HCT116 (cell line): ENCODE data around the gene EXOSC9. TPM values are rescaled to one million over a fixed set of nuclear protein-coding genes. Genes with fewer than 3 reads are reported as not detected.

Source experiments
- ATAC-seq: fragments of 200-7000 bp; cut with Tn5 transposase; 2 replicates; pipeline ENCODE4 v1.9.1; 2020; ENCODE audit warnings: mild to moderate bottlenecking, moderate library complexity
- BruUV-seq: library from RNA; stranded (reverse); fragments of 400-500 nt; replicated peaks from 2 replicates; lab custom pipeline; 2021; lab: Mats Ljungman, UMichigan
- CTCF ChIA-PET: fragments of 300-600 bp; sonication (Branson Sonifier 250); formaldehyde crosslinking; loops from one replicate; lab custom pipeline; 2021; ENCODE audit warnings: antibody characterized with exemption; lab: Charles Lee
- POLR2A ChIA-PET: fragments of 300-600, 350-600 bp; sonication (Branson Sonifier 250); formaldehyde crosslinking; loops from one replicate; lab custom pipeline; 2021; ENCODE audit warnings: antibody characterized with exemption; lab: Charles Lee
- RAD21 ChIA-PET, 2 experiments: fragments of 300-600 bp; sonication (Branson Sonifier 250); formaldehyde crosslinking; loops; one replicate each; lab custom pipeline; 2023; ENCODE audit warnings: low total read pairs in 2 of 2; ENCODE audit not compliant: uncharacterized antibody in 2 of 2, unreplicated experiment in 2 of 2, low non-redundant PET in 1 of 2; lab: Charles Lee
- DNase-seq: peaks from one replicate; pipeline ENCODE4 v3.0.0-alpha.2; 2010; ENCODE audit warnings: low read depth, low spot score
- H2AFZ ChIP-seq: fragments of 200-600 bp; shearing (Covaris generic), sonication (generic); 2 replicates; pipeline ENCODE4 v1.6.1; 2017; ENCODE audit warnings: low read depth, mixed run types, mixed read lengths, antibody characterized with exemption, low read length; ENCODE audit not compliant: poor library complexity, severe bottlenecking
- H3K27ac ChIP-seq: 2 replicates; pipeline ENCODE4 v1.5.1; 2012; ENCODE audit warnings: low read depth, low read length
- H3K27me3 ChIP-seq: fragments of 200-600 bp; sonication (generic); 2 replicates; pipeline ENCODE4 v1.6.1; 2016; ENCODE audit warnings: mixed run types, low read length, mixed read lengths; ENCODE audit not compliant: insufficient read depth
- H3K36me3 ChIP-seq, 2 experiments: fragments of 200-500 bp in 1 of 2; fragments of 200-600 bp in 1 of 2; sonication (Bioruptor generic) in 1 of 2; sonication (generic) in 1 of 2; 2 replicates each; pipeline versions ENCODE4 v1.5.1 to v1.6.1; 2014 to 2016; ENCODE audit warnings: low read length in 2 of 2, inconsistent platforms in 1 of 2, mixed read lengths in 1 of 2, mixed run types in 1 of 2; ENCODE audit not compliant: insufficient read depth in 2 of 2, control insufficient read depth in 1 of 2
- H3K4me1 ChIP-seq, 2 experiments: fragments of 200-600 bp in 1 of 2; sonication (generic) in 1 of 2; 2 replicates each; pipeline versions ENCODE4 v1.5.1 to v1.6.1; 2012 to 2017; ENCODE audit warnings: low read length in 2 of 2, inconsistent platforms in 1 of 2, mild to moderate bottlenecking in 1 of 2, mixed read lengths in 1 of 2, mixed run types in 1 of 2, moderate library complexity in 1 of 2; ENCODE audit not compliant: insufficient read depth in 2 of 2, control insufficient read depth in 1 of 2
- H3K4me2 ChIP-seq: fragments of 200-600 bp; sonication (generic); 2 replicates; pipeline ENCODE4 v1.6.1; 2017; ENCODE audit warnings: mixed run types, low read length, mixed read lengths
- H3K4me3 ChIP-seq, 2 experiments: fragments of 200-600 bp in 1 of 2; sonication (generic) in 1 of 2; replicated peaks in 1 of 2; 2 replicates each; pipeline ENCODE4 v1.5.1; 2011 to 2016; ENCODE audit warnings: low read length in 2 of 2, control low read depth in 1 of 2, low read depth in 1 of 2, mild to moderate bottlenecking in 1 of 2, mixed read lengths in 1 of 2, mixed run types in 1 of 2
- H3K79me2 ChIP-seq: fragments of 200-600 bp; sonication (generic); 2 replicates; pipeline ENCODE4 v1.6.1; 2017; ENCODE audit warnings: mild to moderate bottlenecking, mixed run types, low read length, moderate library complexity, mixed read lengths; ENCODE audit not compliant: insufficient read depth
- H3K9ac ChIP-seq: fragments of 200-600 bp; sonication (generic); 2 replicates; pipeline ENCODE4 v1.6.1; 2016; ENCODE audit warnings: low read length, mixed read lengths
- H3K9me2 ChIP-seq: fragments of 200-600 bp; sonication (generic), shearing (Covaris generic); 2 replicates; pipeline ENCODE4 v1.6.1; 2017; ENCODE audit warnings: mixed run types, mild to moderate bottlenecking, moderate library complexity; ENCODE audit not compliant: insufficient read depth
- H3K9me3 ChIP-seq, 2 experiments: fragments of 200-500 bp in 1 of 2; fragments of 200-600 bp in 1 of 2; sonication (Bioruptor generic) in 1 of 2; sonication (generic) in 1 of 2; 2 replicates each; pipeline ENCODE4 v1.6.1; 2014 to 2017; ENCODE audit warnings: low read length in 2 of 2, mixed read lengths in 2 of 2, inconsistent platforms in 1 of 2, low read depth in 1 of 2, mild to moderate bottlenecking in 1 of 2, mixed run types in 1 of 2, moderate library complexity in 1 of 2; ENCODE audit not compliant: control insufficient read depth in 1 of 2, insufficient read depth in 1 of 2
- H4K20me1 ChIP-seq: fragments of 200-600 bp; sonication (generic), shearing (Covaris generic); 2 replicates; pipeline ENCODE4 v1.6.1; 2017; ENCODE audit warnings: mixed run types, mild to moderate bottlenecking, moderate library complexity; ENCODE audit not compliant: insufficient read depth
- CBX3 ChIP-seq: IDR thresholded peaks from 2 replicates; pipeline ENCODE4 v1.6.1; 2012; ENCODE audit warnings: low read depth
- ELF1 ChIP-seq: IDR thresholded peaks from 2 replicates; pipeline ENCODE4 v1.6.1; 2012; ENCODE audit warnings: low read depth, borderline replicate concordance
- EZH2 ChIP-seq: fragments of 200-600 bp; sonication (generic); IDR thresholded peaks from 2 replicates; pipeline ENCODE4 v1.6.1; 2017; ENCODE audit warnings: antibody characterized with exemption, mixed run types
- MAX ChIP-seq: IDR thresholded peaks from 2 replicates; pipeline ENCODE4 v1.6.1; 2012
- REST ChIP-seq: IDR thresholded peaks from 2 replicates; pipeline ENCODE4 v1.6.1; 2012; ENCODE audit warnings: low read depth
- TCF7L2 ChIP-seq: IDR thresholded peaks from 2 replicates; pipeline ENCODE4 v1.7.0; 2011; ENCODE audit warnings: borderline replicate concordance, inconsistent platforms; ENCODE audit not compliant: insufficient read depth, insufficient read length; ENCODE audit errors: extremely low read depth
- ZFX ChIP-seq: fragments of 450-650 bp; IDR thresholded peaks from 2 replicates; pipeline ENCODE4 v1.6.1; 2017
- ZNF274 ChIP-seq: fragments of 200-500 bp; sonication (Bioruptor generic); IDR thresholded peaks from 2 replicates; pipeline ENCODE4 v1.6.1; 2014; ENCODE audit warnings: mild to moderate bottlenecking, low read depth, low read length, inconsistent platforms
- intact Hi-C: fragments of 100-400 bp; cut with micrococcal nuclease; formaldehyde crosslinking; loops from 2 replicates; pipeline ENCODE4 v1.10.0; 2022
- total RNA-seq: library from RNA; stranded (reverse); gene quantifications from one replicate; pipeline ENCODE4 v1.2.1, GENCODE V29; 2021; ENCODE audit not compliant: unreplicated experiment

The EXOSC9 gene
- total RNA-seq, 1 experiment from 2014 or later, result 58.6 TPM

- Histone ChIP-seq H3K27me3 (no peaks in the 10 kb centered on the region), H3K9me2 (no peaks in the 10 kb centered on the region), H3K27ac (no peak overlapping the region), H3K4me2 (no peak overlapping the region), H4K20me1 (no peaks in the 10 kb centered on the region), H3K4me3 (no peak overlapping the region), H3K79me2 (no peaks in the 10 kb centered on the region), H3K4me1 (no peaks in the 10 kb centered on the region), H3K9ac (no peak overlapping the region), H2AFZ (no peak overlapping the region), H3K36me3 (no peaks in the 10 kb centered on the region), H3K9me3 (no peaks in the 10 kb centered on the region)
- ChIA-PET CTCF (no interaction called here), RAD21 (no interaction called here), POLR2A (interaction anchor here (1.9 kb wide), 1 partner anchor 16 kb away, joined by 6 read pairs; the partner anchor contains the start of gene EXOSC9)
- BruUV-seq, result no TSS peak
- ATAC-seq (no peak), DNase-seq (no peak)
- intact Hi-C loops, result no loop called here
- TF ChIP-seq ZNF274, result no peak
- no peak for TF ChIP-seq TCF7L2
- no peak for TF ChIP-seq ELF1
- no peak for TF ChIP-seq MAX
- no peak for TF ChIP-seq CBX3
- TF ChIP-seq ZFX, result no peak
- TF ChIP-seq EZH2, result no peak
- no peak for TF ChIP-seq REST
Observed at GRCh38 chr4:121785479-121785878, 15.6 kb upstream of the EXOSC9 start.
